ENCODE measurements around the gene EGF. TPM values are rescaled to one million over a fixed set of nuclear protein-coding genes. Genes with fewer than 3 reads are reported as not detected.

The EGF gene
- total RNA-seq, 2 experiments from 2014 or later, result not detected

DNA sequence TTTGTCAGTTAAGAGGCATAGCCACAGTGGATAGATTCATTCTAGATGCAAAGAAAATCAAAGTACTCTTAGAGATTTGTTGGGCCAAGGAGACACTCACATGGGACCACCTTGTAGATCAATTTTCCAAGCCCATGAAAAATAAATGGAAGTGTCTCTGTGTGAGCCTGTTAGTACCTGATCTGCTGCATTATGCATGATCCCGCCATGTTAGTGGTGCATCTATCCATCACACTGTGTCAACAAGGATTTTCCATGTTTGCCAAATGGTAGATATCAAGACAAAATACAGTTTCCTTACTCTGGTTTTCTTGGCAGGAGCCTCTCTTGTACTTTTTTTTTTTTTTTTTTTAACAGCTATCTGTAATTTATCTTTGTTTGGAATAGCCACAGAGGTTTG, 112.4 kb downstream of the EGF start:
- H3K4me2 ChIP-seq (ENCODE audit: low read length), result no peak overlapping the region
- H3K79me2 ChIP-seq (ENCODE audit: insufficient read depth, low read depth, low read length), result no peaks in the 10 kb centered on the region
- no peaks in the 10 kb centered on the region for H3K9me3 ChIP-seq (ENCODE audit: low read length)
- H3K4me3 ChIP-seq (ENCODE audit: low read depth, low read length, poor library complexity, severe bottlenecking), result no peak overlapping the region
- DNase-seq (ENCODE audit: low spot score), result no peak
- no peaks in the 10 kb centered on the region for H3K36me3 ChIP-seq (ENCODE audit: insufficient read depth, low read length)
- no peaks in the 10 kb centered on the region for H3K4me1 ChIP-seq (ENCODE audit: insufficient read depth, low read length, poor library complexity, severe bottlenecking)
- H3K27ac ChIP-seq (ENCODE audit: low read depth, low read length, poor library complexity, severe bottlenecking), result no peak overlapping the region
- BruUV-seq (replicated peaks), result no TSS peak
- no peaks in the 10 kb centered on the region for H3K9me2 ChIP-seq (ENCODE audit: insufficient read depth, low read length)
- intact Hi-C loops (cut with micrococcal nuclease; ENCODE audit: unreplicated experiment), result no loop called here
- H2AFZ ChIP-seq (ENCODE audit: low read length), result no peak overlapping the region
- TF ChIP-seq, protein P1, sequence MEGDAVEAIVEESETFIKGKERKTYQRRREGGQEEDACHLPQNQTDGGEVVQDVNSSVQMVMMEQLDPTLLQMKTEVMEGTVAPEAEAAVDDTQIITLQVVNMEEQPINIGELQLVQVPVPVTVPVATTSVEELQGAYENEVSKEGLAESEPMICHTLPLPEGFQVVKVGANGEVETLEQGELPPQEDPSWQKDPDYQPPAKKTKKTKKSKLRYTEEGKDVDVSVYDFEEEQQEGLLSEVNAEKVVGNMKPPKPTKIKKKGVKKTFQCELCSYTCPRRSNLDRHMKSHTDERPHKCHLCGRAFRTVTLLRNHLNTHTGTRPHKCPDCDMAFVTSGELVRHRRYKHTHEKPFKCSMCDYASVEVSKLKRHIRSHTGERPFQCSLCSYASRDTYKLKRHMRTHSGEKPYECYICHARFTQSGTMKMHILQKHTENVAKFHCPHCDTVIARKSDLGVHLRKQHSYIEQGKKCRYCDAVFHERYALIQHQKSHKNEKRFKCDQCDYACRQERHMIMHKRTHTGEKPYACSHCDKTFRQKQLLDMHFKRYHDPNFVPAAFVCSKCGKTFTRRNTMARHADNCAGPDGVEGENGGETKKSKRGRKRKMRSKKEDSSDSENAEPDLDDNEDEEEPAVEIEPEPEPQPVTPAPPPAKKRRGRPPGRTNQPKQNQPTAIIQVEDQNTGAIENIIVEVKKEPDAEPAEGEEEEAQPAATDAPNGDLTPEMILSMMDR (conservative IDR thresholded peaks at IDR 0.05; ENCODE audit: low read length), result no peak
- ChIA-PET POLR2A (interaction anchor here (0.6 to 0.7 kb wide), 2 partner anchors 15 to 94 kb away, joined by 3 read pairs; no protein-coding TSS in a partner anchor), CTCF (ENCODE audit: unreplicated experiment) (no interaction called here)
- H4K20me1 ChIP-seq (ENCODE audit: insufficient read depth, low read length), result no peaks in the 10 kb centered on the region

DNA sequence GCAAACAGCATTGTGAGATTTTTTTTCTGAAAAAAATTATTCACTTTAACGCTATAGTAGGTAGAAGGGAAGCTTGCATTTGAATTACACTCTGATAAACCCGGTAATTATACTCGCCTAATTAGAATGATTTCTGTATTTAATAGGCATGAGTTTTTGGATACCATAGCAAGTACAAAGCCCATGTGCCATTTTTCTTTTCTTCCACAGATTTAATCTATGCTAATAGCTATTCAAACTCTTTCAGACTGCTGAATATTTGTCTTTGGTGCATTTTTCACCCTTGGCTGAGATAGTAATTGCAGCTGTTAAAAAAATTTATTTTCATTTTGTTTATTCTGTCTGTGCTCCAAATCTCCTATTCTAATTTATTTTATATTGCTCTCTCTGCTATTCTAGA, 113.0 kb downstream of the EGF start:
- H3K9me3 ChIP-seq (ENCODE audit: low read length), result no peaks in the 10 kb centered on the region
- DNase-seq (ENCODE audit: low spot score), result no peak
- no peak overlapping the region for H3K4me2 ChIP-seq (ENCODE audit: low read length)
- no peaks in the 10 kb centered on the region for H3K36me3 ChIP-seq (ENCODE audit: insufficient read depth, low read length)
- CTCF ChIA-PET (ENCODE audit: unreplicated experiment), result no interaction called here
- no peaks in the 10 kb centered on the region for H3K9me2 ChIP-seq (ENCODE audit: insufficient read depth, low read length)
- intact Hi-C loops (cut with micrococcal nuclease; ENCODE audit: unreplicated experiment), result no loop called here
- no TSS peak for BruUV-seq (replicated peaks)
- POLR2A ChIA-PET, result interaction anchor here (0.6 to 0.7 kb wide), 3 partner anchors 14 to 240 kb away, joined by 3 read pairs; no protein-coding TSS in a partner anchor
- H3K27ac ChIP-seq (ENCODE audit: low read depth, low read length, poor library complexity, severe bottlenecking), result no peak overlapping the region
- no peaks in the 10 kb centered on the region for H3K4me1 ChIP-seq (ENCODE audit: insufficient read depth, low read length, poor library complexity, severe bottlenecking)
- no peaks in the 10 kb centered on the region for H4K20me1 ChIP-seq (ENCODE audit: insufficient read depth, low read length)
- H3K79me2 ChIP-seq (ENCODE audit: insufficient read depth, low read depth, low read length), result no peaks in the 10 kb centered on the region
- H2AFZ ChIP-seq (ENCODE audit: low read length), result no peak overlapping the region
- no peak overlapping the region for H3K4me3 ChIP-seq (ENCODE audit: low read depth, low read length, poor library complexity, severe bottlenecking)
- TF ChIP-seq, protein P1 (conservative IDR thresholded peaks at IDR 0.05; ENCODE audit: low read length), result no peak
- no peak for TF ChIP-seq EZH2phosphoT487 (IDR thresholded peaks at IDR 0.05; ENCODE audit: borderline replicate concordance, low read depth, low read length)

DNA sequence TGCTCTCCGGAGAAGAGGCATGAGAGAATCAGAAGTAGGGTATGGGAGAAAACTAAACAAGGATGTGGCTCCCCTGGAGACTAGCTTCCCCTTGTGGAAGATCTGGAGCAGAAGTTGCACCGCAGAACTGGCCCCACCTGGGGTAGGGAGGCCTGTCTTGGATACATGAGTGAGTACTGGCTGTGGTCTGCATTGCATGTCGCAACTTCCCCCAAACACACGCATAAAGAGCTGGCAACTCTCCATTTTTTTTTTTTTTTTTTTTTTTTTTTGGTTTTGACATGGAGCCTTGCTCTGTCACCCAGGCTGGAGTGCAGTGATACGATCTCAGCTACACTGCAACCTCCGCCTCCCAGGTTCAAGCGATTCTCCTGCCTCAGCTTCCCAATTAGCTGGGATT, 119.9 kb downstream of the EGF start:
- no peak for TF ChIP-seq EZH2phosphoT487 (IDR thresholded peaks at IDR 0.05; ENCODE audit: borderline replicate concordance, low read depth, low read length)
- TF ChIP-seq, protein P1 (conservative IDR thresholded peaks at IDR 0.05; ENCODE audit: low read length), result no peak
- Histone ChIP-seq H3K79me2 (ENCODE audit: insufficient read depth, low read depth, low read length) (no peaks in the 10 kb centered on the region), H3K4me1 (ENCODE audit: insufficient read depth, low read length, poor library complexity, severe bottlenecking) (no peaks in the 10 kb centered on the region), H3K9me2 (ENCODE audit: insufficient read depth, low read length) (no peaks in the 10 kb centered on the region), H3K36me3 (ENCODE audit: insufficient read depth, low read length) (no peaks in the 10 kb centered on the region), H3K4me3 (ENCODE audit: low read depth, low read length, poor library complexity, severe bottlenecking) (no peak overlapping the region), H3K27ac (ENCODE audit: low read depth, low read length, poor library complexity, severe bottlenecking) (no peak overlapping the region), H3K9me3 (ENCODE audit: low read length) (no peaks in the 10 kb centered on the region), H3K4me2 (ENCODE audit: low read length) (no peak overlapping the region), H2AFZ (ENCODE audit: low read length) (no peak overlapping the region), H4K20me1 (ENCODE audit: insufficient read depth, low read length) (no peaks in the 10 kb centered on the region)
- intact Hi-C loops (cut with micrococcal nuclease; ENCODE audit: unreplicated experiment), result no loop called here
- no peak for DNase-seq (ENCODE audit: low spot score)
- POLR2A ChIA-PET, result interaction anchor here (0.6 kb wide), 1 partner anchor 551 kb away, joined by 7 read pairs; no protein-coding TSS in a partner anchor
- no TSS peak for BruUV-seq (replicated peaks)
- CTCF ChIA-PET (ENCODE audit: unreplicated experiment), result no interaction called here

Data from OCI-LY7 (cell line).